Hepatocyte (in vitro differentiated cells): ENCODE data around the gene CCNQ.

ENCODE experiments used
- EZH2 ChIP-seq: fragments of 200-600 bp; sonication (generic); IDR thresholded peaks from 2 replicates; pipeline ENCODE4 v1.6.1; 2016; ENCODE audit warnings: antibody characterized with exemption, mild to moderate bottlenecking, borderline replicate concordance
- EZH2phosphoT487 ChIP-seq: fragments of 200-600 bp; sonication (generic); IDR thresholded peaks from one replicate; pipeline ENCODE4 v1.6.1; 2018; ENCODE audit warnings: antibody characterized with exemption, mild to moderate bottlenecking, low read depth, moderate library complexity; ENCODE audit not compliant: unreplicated experiment, severe bottlenecking
- TF ChIP-seq, protein P1 (sequence below): fragments of 200-600 bp; sonication (generic); IDR thresholded peaks from 2 replicates; pipeline ENCODE4 v1.5.1; 2016; ENCODE audit warnings: antibody characterized with exemption, mild to moderate bottlenecking; ENCODE audit not compliant: poor library complexity

DNA sequence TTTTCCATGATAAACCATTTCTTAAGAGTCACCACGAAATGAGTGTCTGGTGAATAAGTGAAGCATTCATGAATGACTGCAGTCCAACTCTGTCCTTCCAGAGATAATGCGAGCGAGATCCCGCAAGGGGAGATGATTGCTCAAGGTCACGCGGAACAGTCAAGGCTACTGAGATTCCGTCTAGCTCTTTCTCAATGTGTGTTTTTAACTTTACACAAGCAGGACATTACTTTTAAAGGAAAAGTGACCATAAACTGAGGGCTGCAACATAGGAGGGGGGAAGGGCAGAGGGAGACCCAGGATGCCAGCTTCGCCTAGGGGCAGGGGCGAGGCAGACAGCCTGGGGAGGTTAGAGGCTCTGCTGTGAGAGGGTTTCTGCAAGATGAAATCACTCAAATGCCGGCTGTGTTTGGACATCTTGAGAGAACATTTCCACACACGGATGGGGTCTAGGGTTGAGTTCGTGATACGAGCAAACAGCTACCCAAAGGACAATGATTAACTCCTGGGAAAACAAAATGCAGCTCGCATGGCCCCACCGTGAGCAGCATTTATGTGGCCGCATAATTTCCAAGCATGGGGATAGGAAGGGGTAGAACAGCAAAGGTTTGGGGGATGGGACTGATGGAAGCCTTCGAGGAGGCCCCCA lies 23.8 kb upstream of the CCNQ start:
- TF ChIP-seq, protein P1, sequence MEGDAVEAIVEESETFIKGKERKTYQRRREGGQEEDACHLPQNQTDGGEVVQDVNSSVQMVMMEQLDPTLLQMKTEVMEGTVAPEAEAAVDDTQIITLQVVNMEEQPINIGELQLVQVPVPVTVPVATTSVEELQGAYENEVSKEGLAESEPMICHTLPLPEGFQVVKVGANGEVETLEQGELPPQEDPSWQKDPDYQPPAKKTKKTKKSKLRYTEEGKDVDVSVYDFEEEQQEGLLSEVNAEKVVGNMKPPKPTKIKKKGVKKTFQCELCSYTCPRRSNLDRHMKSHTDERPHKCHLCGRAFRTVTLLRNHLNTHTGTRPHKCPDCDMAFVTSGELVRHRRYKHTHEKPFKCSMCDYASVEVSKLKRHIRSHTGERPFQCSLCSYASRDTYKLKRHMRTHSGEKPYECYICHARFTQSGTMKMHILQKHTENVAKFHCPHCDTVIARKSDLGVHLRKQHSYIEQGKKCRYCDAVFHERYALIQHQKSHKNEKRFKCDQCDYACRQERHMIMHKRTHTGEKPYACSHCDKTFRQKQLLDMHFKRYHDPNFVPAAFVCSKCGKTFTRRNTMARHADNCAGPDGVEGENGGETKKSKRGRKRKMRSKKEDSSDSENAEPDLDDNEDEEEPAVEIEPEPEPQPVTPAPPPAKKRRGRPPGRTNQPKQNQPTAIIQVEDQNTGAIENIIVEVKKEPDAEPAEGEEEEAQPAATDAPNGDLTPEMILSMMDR, result no peak
- TF ChIP-seq EZH2, result no peak
- no peak for TF ChIP-seq EZH2phosphoT487
